Cortex of kidney (tissue), 1 donor: ENCODE measurements around the gene BBS2.
A peak's percentile ranks its signal among the peaks of the same experiment; 100 is the strongest.

Source experiments
- DNase-seq: peaks from one replicate; lab custom pipeline; 2025; lab: John Stamatoyannopoulos, UW

Gene BBS2

GRCh38 chr16:56477096-56477878, 42.5 kb downstream of the BBS2 start:
- DNase-seq, result no peak

GRCh38 chr16:56475201-56475600, 44.6 kb downstream of the BBS2 start:
- no peak for DNase-seq

GRCh38 chr16:56470666-56471065, 49.2 kb downstream of the BBS2 start:
- DNase-seq, result no peak

GRCh38 chr16:56470232-56470631, 49.6 kb downstream of the BBS2 start:
- DNase-seq, result no peak

- DNase-seq, result no peak
Measured at GRCh38 chr16:56469748-56470147, 50.1 kb downstream of the BBS2 start.

GRCh38 chr16:56468800-56469199, 51.0 kb downstream of the BBS2 start:
- no peak for DNase-seq

- no peak for DNase-seq
Measured at GRCh38 chr16:56466344-56466743, 53.5 kb downstream of the BBS2 start.

- DNase-seq, result no peak
Measured at GRCh38 chr16:56463153-56463552, 56.7 kb downstream of the BBS2 start.

- DNase-seq, result no peak
Measured at GRCh38 chr16:56462064-56462796, 57.6 kb downstream of the BBS2 start.

- no peak for DNase-seq
Measured at GRCh38 chr16:56460101-56460500, 59.7 kb downstream of the BBS2 start.

GRCh38 chr16:56457927-56458470, 61.8 kb downstream of the BBS2 start:
- no peak for DNase-seq

GRCh38 chr16:56451753-56452689, 67.8 kb downstream of the BBS2 start:
- no peak for DNase-seq

- peak; percentile 47 for DNase-seq
Measured at GRCh38 chr16:56450986-56451752, 68.7 kb downstream of the BBS2 start, which contains the start of the genes NUDT21 and OGFOD1. NUDT21 (minus strand) TSS chr16:56451332; CDS start chr16:56451202, 130 bp downstream. OGFOD1 (plus strand) TSS chr16:56451554; CDS start chr16:56451613, 59 bp downstream.

GRCh38 chr16:56450275-56450985, 69.4 kb downstream of the BBS2 start:
- DNase-seq, result no peak

GRCh38 chr16:56448005-56448404, 71.8 kb downstream of the BBS2 start:
- DNase-seq, result no peak

- no peak for DNase-seq
Measured at GRCh38 chr16:56447286-56447685, 72.5 kb downstream of the BBS2 start.

- no peak for DNase-seq
Measured at GRCh38 chr16:56438038-56438437, 81.8 kb downstream of the BBS2 start.

GRCh38 chr16:56436258-56436657, 83.6 kb downstream of the BBS2 start:
- no peak for DNase-seq
